Activated T-cell treated with anti-CD3 and anti-CD28 coated beads for 24 hours (primary cell): ENCODE data around the gene DISC1.
A peak's percentile ranks its signal among the peaks of the same experiment; 100 is the strongest.
"Not testable (repeated sequence)": the region's sequence is repeated elsewhere in the genome, so short reads cannot be mapped to it uniquely, and the experiment has no call there.

Experiments
- DNase-seq: peaks from one replicate; pipeline ENCODE4 v3.0.0-alpha.2; 2020; ENCODE audit warnings: low read depth

The DISC1 gene

DNA sequence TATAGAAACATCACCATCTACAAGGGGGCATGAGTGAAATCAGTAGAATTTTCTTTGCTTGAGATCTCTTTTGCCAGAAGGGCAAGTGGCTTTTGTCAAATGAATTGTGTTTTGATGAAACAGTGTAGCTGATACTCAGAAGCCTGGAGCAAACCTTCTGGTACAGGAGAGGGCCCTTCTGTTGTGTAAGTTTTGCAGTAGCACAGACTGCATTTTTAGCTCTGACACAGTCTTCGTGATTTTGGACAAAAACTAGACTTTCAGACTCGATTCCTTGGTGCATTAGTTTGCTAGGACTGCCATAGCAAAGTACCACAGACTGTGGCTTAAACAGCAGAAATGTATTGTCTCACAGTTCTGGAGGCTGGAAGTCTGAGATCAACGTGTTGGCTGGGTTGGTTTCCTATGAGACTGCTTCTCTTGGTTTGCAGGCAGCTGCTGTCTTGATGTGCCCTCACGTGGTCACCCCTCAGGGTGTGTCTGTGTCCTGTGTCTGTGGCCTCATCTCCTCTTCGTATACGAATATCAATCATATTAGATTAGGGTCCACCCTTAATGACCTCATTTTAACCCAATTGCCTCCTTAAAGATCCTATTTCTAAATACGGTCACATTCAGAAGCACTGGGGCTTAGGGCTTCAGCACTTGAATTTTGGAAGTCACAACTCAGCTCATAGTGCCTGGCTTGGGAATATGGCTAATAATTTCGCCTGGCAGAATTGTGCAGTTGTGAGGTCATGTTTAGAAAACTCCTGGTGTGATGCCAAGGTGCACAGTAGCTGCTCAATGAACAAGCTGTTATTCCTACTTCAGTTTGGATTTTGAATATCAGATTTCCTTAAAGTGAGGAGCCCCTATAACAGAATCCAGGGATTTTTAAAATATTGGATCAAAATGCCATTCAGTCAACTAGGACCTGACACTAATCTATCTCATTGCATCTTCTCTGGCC, 21.2 kb upstream of the DISC1 start:
- no peak for DNase-seq

DNA sequence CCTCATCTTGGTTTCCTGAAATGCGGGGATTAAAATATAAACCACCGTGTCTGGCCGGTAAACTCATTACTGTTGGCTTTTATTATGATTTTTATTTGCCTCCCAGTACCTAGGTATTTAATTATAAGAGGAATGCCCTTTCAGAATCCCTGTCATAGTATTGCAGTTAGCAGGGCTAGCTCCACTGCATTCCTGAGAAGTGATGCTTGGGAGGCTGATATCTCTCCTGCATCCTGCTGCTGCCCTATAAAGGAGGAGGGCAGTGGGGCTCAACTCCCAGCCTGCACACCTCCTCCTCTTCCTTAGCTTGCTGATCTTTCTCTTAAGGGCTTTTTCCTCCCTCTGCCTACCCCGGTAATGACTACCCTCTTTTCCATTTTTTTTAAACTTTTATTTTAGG, 19.9 kb upstream of the DISC1 start:
- no peak for DNase-seq

DNA sequence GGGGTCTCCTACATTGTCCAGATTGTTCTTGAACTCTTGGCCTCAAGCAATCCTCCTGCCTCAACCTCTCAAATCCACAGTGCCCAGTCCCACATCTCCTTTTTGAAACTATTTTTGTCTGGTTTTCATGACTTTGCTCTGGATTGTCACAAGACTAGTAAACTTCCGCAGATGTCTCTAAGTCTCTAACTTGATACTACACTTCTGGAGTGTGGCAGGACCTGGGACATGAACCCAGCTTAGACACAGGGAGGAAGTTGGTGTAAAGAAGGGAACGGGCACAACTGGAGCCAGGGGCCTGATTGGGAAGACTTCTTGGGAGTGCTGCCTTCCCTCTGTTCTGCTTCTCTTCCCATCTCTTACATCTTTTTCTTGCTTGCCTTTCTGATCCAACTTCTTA, 16.2 kb upstream of the DISC1 start:
- DNase-seq: no peak

DNA sequence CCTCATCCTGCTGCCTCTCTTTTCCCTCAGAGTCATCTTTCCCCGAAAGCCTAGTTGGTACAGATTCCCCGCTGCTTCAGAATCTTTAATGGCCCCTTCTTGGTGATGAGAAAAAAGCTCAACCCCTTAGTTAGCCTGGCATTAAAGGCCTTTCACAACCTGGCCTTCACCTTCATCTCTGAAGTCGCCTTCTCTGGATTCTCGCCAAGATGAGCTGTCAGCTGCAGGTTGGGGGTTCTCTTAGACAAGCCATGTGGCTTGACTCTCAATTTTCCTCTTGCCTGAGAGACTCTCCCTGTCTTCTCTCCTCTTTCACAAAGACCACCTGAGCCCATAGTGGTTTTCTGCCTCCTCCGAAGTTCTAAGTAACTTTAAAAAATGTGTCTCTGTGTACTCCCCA, 15.5 kb upstream of the DISC1 start:
- no peak for DNase-seq

DNA sequence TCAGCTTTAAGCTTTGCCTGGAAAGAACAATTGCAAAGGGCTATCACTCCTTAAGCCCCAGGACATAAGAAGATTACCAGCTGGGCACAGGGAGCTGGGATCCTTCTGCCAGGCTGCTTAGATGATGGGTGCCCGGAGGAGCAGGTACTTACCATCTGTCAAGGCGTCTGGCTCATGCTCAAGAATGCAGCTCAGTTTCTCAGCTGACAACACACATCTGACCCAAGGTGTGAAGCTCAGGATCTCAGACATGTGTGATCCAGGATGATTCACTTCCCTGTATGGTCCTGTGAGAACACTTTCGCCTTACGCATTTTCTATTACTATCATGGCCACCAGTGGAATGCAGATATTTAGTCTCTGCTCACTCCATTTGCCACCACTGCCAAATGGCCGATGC, 14.7 kb upstream of the DISC1 start:
- no peak for DNase-seq

DNA sequence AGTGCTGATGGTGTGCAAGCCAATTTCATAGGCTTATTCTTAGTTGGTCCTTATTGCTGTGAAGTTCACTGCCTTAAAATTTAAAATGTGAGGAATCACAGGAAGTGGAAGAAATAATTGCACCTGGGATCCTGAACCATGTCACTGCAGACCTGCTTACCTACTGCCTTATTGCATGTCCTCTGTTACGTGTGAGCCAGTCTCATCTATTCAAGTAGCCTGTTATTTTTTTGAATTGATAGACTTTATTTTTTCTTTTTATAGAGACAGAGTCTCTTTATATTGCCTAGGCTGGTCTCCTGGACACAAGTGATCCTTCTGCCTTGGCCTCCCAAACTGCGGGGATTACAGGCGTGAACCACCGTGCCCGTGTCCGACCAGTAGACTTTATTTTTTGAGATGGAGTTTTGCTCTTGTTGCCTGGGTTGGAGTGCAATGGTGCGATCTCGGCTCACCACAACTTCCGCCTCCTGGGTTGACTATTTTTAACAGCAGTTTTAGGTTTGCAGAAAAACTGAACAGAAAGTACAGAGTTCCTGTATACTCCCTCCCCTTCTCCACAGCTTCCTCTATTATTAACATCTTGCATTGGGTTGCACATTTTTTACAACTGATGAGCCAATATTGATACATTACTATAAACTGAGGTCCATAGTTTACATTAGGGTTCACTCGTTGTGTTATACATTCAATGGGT, 14.0 kb upstream of the DISC1 start:
- DNase-seq: peak; percentile 36

DNA sequence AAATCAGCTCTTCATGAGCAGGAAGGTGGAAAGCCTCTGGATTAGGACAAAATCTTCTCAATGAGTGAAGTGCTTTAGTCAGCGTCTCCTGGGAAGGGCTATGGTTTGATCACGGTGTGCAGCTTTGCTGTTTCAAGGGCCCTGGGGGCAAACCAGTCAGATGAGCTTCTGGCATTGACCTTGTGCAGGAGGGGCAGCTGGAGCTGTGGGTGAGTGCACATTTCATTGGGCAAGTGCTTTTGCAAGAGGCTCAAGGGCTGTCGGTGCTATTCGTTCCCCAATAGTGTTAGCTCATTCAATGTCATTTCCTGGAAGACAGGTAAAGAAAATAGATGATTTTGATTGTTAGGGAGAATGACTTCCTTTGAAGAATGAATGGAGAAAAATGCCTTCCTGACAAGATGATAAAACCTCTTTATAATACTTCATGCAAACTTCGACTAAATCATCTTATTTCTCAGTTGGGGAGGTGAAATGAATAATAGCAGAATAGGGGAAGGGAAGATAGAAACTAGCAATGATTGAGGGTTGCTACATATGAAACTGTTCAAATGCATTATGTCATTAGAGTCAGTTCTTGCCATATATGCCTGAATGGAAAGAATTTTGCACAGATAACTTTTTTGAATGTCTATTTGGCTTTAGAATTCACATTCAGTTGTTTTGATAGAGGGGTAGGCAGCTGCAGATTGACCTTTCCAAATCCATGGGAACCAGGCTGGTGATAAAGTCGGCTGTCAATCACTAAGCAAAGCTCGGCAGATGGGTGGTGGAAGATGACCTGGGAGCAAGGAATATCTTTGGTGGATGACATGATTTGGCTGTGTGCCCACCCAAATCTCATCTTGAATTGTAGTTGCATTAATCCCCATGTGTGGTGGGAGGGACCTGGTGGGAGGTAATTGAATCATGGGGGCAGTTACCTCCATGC, 12.9 kb upstream of the DISC1 start:
- no peak for DNase-seq

DNA sequence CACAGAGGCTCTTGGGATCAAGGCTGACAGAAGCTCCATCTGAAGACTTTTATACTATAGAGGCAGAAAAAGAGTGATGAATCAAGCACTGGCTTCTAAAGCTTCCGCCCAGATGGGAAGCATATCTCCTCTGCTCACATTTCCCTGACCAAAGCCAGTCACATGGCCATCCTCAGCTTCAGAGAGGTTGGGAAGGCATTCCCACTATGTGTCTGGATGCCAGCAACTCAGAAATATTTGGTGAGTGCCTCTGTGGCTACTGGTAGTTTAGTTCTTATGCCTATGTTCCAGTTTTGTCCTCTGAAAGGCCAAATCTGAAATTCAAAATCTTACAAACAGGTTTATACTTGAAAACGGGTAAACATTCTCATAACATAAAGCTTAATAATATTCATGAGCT, 9.9 kb upstream of the DISC1 start:
- no peak for DNase-seq

DNA sequence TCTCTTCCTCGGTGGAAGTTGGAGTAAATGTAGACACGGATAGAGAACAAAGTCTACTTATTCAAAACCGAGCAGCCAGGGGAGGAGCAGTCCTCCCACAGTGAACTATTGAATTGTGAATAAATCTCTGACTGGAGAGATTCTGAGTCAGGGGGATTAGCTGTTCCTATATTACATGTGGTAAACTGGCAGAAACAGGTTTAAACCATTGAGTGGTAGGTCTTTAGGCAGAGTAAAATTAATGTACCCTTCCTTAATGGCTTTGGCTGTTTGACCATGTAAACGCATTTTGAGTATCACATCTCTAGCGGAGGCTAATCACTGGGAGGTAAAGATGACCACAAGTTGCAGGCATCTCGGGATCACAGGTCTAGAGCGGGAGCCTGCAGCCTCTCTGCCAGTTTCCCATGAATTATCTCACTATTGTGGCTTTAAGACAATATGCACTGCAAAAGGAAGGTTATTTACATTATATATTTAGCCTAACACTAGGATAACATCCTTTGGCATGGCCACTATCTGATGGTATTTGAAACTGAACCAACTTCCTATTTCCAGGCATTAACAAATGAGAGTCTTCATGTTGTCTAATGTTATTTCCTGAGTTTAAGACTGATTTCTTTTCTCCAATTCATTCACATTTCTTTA, 7.9 kb upstream of the DISC1 start:
- DNase-seq: no peak

DNA sequence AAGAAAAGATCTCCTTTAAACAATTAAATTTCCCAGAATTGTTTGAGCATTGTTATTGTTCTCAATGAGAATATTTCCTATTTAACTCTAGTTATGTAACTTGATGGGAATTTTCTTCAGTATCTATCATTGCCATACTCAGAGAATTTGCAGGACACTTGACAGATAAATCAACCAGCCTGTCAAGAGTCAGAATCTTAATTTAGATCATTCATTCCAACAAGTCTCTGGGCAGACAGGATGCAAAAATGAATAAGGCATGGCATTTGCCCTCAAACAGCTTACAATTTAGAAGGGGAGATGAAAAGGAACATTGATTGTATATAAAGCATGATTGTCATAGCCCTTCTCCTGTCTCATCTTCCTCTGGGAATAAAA, 7.3 kb upstream of the DISC1 start:
- DNase-seq: no peak

DNA sequence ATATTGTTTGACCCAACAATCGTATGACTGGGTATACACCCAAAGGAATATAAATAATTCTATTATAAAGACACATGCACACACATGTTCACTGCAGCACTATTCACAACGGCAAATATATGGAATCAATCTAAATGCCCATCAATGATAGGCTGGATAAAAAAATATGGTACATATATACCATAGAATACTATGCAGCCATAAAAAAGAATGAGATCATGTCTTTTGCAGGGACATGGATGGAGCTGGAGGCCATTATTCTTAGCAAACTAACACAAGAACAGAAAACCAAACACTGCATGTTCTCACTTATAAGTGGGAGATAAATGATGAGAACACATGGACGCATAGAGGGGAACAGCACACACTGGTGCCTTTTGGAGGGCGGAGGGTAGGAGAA, 1.5 kb upstream of the DISC1 start:
- DNase-seq: not testable (repeated sequence)

DNA sequence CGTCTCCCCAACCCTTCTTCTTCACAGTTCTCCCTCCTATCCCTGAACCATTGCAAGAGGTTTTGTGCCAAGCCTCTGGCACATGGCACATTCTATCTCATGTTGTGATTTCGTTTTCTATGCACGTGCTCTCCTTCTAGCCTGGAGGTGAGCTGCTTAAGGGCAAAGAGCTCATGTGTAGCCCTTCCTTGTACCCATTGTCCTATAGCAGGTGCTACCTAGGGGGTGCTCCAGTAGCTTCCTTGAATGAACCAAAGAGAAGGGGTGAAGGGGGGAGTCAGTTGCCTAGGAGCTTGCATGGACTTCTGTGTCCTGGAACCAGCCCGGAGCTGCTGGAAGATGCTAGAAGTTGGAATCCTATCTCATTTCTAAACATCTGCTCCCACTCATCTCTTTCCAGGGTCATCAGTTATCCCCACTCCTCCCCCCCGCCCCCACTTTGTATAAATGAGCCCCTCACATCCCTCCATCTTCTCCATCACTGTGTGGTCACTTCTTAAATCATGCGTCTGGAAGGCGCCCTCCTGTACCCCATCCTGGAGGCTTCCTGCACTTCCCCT, 535 bp upstream of the DISC1 start:
- DNase-seq: no peak

DNA sequence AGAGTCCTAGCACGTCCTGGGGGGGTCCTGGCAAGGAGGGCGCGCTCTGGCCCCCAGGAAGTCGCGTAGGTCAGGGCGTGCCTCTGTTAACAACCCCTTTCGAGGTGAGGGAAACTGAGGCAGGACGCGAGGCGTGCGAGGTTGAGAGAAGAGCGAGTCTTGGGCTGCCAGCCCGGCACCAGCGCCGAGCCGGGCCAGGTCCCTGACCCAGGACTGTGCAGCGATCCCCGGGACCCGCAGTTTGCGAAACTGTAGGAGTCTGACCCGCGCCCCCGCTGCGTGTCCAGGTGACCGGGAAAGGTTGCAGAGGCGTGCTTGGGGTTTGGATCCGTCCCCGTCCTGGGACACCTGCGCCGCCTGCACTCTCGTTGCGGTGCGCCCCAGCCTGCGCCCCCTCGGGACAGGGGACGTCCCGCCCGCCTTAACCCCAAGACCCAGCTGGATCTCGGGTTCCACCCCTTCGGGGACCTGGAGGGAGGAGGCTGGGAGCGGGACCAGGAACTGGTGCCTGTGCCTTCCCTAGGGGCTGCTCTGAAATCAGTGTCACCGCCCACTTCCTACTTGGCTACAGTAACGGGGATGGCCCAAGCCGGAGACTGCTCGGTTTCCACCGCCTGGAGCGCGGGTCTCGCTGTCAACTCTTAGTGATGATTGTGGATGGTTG, 493 bp downstream of the DISC1 start:
- DNase-seq: peak; percentile 24

DNA sequence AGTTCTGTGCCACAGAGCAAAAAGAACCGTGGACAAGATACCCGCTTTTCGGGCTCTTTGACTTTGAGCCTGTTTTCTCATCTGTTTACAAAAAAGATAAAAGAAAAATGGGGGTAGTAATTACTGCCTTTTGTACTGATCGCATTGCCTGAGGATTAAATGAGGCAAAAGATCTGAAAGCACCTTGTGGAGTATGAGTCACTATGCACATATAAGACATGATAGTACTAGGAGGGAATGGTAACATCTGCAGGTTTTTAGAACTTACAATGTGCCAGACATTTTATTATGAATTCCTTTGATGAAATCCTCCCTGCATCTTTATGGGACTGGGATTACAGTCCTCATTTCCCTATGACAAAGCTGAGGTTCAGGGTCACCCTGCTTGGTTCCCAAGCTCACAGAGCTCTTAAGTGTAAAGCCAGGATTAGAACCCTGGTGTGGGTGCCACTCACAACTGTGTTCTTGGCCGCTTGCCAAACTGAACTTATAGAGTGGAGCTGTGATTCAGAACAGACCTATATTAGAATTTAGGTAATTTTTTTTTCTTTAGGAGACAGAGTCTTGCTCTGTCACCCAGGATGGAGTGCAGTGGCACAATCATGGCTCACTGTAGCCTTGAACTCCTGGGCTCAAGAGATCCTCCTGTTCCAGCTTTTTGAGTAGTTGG, 1.8 kb downstream of the DISC1 start:
- peak; percentile 54 for DNase-seq

DNA sequence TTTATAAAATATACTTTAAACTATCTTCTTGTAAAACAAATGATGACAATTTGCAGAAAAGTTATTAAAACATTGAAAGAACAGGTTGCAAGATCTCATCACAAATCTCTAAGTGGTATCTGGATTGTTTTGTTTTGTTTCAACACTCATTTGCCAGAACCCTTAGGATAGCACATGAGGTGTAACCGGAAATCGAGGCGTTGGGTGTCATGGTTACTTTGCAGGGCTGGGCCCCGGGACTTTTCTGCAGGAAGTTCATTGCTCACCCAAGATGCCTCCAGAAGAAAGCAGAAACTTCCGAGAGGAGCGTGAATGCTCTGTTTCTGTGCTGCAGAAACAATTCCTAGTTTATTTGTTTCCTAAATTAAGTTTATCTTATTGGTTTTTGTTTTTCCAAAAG, 2.5 kb downstream of the DISC1 start:
- no peak for DNase-seq

DNA sequence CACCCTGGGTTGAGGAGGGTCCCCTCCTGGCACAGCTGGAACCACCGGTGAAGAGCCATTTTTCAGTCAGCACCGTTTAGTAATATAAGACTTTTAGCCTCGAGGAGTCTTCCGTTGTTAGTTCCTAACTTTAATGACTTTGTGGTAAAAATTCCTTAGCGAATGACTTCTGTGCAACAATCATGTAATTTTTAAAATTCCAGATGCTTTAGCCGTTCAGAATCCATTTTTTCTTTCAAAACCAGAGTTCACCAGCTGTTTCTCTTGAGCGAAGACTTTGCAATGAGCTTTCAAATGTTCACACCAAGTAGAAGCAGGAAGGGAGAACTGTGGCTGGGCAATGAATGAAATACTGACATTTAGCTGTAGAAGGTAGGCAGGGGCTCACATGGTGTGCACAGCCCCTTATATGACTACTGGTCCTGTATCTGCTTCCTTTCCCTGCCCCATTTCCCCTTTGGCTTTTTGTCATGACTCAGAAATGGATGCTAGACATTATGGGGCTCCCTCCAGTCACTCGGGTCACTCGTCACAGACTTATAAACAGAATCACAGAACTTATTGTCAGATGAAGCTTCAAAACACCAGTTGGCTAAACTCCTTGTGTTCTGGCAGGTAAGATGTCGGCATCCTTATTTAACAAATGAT, 4.1 kb downstream of the DISC1 start:
- DNase-seq: no peak

DNA sequence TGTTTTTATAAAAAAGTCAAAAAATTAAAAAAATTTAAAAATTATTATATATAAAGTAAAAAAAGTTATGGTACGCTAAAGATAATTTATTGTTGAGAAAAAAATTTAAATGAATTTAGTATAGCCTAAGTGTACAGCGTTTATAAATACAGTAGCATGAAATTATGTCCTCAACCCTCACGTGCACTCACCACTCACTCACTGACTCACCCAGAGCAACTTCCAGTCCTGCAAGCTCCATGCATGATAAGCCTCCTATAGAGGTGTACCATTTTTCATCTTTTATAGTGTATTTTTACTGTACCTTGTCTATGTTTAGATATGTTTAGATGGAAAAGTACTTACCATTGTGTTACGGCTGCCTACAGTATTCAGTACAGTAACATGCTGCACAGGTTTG, 5.1 kb downstream of the DISC1 start:
- no peak for DNase-seq

DNA sequence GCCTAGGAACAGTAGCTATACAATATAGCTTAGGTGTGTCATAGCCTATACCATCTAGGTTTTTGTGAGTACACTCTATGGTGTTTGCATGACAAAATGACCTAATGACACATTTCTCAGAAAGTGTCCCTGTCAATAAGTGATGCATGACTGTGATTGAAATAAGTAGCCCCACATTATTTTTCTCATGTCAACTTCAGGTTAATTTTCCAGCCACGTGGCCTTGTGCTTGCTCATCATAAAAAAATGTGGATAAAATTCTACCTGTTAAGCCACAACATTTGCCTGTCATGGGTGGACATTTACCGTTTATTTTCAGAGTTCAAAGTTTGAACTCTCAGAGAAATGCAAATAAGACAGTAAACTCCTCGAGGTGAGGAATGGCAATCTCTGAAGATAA, 5.5 kb downstream of the DISC1 start:
- no peak for DNase-seq

DNA sequence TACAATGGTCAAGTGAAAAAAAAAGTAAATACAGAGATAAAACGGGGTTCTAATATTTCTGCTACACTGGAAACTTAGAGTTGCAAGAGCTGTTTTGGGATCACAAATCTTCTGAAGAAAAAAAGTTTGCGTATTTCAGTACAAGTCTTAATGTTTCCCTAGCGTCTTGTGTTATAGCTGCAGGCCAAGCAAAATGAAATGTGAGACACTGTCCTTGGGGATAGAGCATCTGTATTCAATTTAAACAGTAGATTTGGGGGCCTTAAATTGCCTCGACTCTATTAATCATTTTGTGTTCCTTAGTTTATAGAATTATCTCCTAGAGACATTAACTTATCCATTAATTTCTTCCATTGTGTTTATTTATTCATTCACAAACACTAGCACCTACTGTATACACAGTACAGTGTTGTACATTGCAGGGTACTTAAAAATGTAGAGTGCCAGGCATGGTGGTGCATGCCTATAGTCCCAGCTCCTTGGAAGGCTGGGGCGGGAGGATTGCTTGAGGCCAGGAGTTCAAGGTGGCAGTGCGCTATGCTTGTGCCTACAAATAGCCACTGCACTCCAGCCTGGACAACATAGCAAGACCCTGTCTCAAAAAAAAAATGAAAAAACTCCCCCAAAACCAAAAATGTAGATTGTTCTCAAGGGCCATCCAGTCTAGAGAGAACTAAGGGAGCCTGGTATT, 7.9 kb downstream of the DISC1 start:
- DNase-seq: no peak
